Esophagus (tissue), 2 donors: ENCODE data around the gene CDKN3. TPM values are rescaled to one million over a fixed set of nuclear protein-coding genes. Genes with fewer than 3 reads are reported as not detected.

ENCODE experiments used
- H3K27ac ChIP-seq, 2 donors: one replicate each; pipeline ENCODE4 v1.5.1; 2013; ENCODE audit warnings: low read depth in 2 of 2, mild to moderate bottlenecking in 2 of 2, inconsistent platforms in 1 of 2, low read length in 1 of 2, moderate library complexity in 1 of 2
- H3K27me3 ChIP-seq, 2 donors: one replicate each; pipeline ENCODE4 v1.6.1; 2013; ENCODE audit warnings: low read length in 2 of 2, control low read depth in 1 of 2, mild to moderate bottlenecking in 1 of 2; ENCODE audit not compliant: insufficient read depth in 2 of 2, control insufficient read depth in 1 of 2
- H3K36me3 ChIP-seq, 2 donors: one replicate each; pipeline ENCODE4 v1.6.1; 2013; ENCODE audit warnings: low read length in 1 of 2; ENCODE audit not compliant: control insufficient read depth in 2 of 2, insufficient read depth in 2 of 2
- H3K4me1 ChIP-seq, 2 donors: one replicate each; pipeline ENCODE4 v1.6.1; 2013; ENCODE audit warnings: low read length in 1 of 2; ENCODE audit not compliant: control insufficient read depth in 2 of 2, insufficient read depth in 2 of 2
- H3K4me3 ChIP-seq, 2 donors: one replicate each; pipeline ENCODE4 v1.5.1; 2013; ENCODE audit warnings: low read length in 2 of 2, mild to moderate bottlenecking in 2 of 2, low read depth in 1 of 2, moderate library complexity in 1 of 2
- H3K9me3 ChIP-seq, 2 donors: one replicate each; pipeline ENCODE4 v1.6.1; 2013; ENCODE audit warnings: mild to moderate bottlenecking in 2 of 2, low read depth in 1 of 2, low read length in 1 of 2, moderate library complexity in 1 of 2; ENCODE audit not compliant: control insufficient read depth in 2 of 2, insufficient read depth in 1 of 2
- WGBS, 2 donors: extraction: QIAGEN DNeasy Blood & Tissue Kit; methylation state at CpG; one replicate each; pipeline ENCODE4 v1.1.7; 2013; 5-methylcytosine and 5-hydroxymethylcytosine counted together
- polyA plus RNA-seq, 2 donors: library from polyadenylated mRNA; stranded (reverse); fragments of 200-250 nt; gene quantifications; one replicate each; pipeline ENCODE4 v1.2.3, GENCODE V29; 2013
- donor health status: healthy with polysubstance abuse.
- donor health status: Bipolar disorder and iron deficiency.

Gene CDKN3
- polyA plus RNA-seq, 2 donors = 17.0 to 25.5 TPM

DNA sequence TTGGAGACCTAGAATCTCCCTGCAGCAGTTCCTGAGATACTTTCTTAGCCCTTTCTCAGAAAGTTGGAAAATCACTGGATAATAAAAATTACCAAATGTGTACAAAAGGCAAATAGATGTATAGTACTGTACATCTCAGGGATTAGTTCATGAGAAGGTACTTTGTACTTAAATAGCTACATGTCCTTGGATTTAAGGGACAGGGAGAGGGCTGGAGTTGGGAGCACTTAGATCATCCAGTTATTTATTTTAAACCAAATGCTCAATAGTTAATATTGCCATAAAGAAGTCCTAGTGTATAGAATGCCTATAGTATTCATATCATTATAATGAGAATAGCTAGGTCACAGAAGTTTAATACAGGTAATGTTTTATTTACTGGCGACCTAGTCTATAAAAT lies 13.4 kb downstream of the CDKN3 start:
- Histone ChIP-seq H3K27ac (no peak overlapping the region), H3K27me3 (no peaks in the 10 kb centered on the region)
- WGBS, 2 donors = 94 to 97% methylated on average over 1 of the region's 1 CpG

DNA sequence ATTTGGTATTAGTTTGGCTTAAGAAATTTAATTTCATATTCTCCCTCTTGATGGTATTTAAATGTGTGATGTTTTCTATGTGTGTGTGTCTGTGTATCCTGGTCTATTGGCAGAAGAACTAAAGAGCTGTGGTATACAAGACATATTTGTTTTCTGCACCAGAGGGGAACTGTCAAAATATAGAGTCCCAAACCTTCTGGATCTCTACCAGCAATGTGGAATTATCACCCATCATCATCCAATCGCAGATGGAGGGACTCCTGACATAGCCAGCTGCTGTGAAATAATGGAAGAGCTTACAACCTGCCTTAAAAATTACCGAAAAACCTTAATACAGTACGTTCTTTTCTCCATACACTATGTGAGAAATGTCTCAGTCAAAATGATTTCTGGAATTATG lies 14.6 kb downstream of the CDKN3 start:
- Histone ChIP-seq H3K27ac (no peak overlapping the region), H3K36me3 (no peaks in the 10 kb centered on the region), H3K27me3 (no peaks in the 10 kb centered on the region), H3K9me3 (no peaks in the 10 kb centered on the region), H3K4me3 (no peak overlapping the region), H3K4me1 (no peaks in the 10 kb centered on the region)
- WGBS, 2 donors = 95 to 96% methylated on average over 3 of the region's 3 CpGs

More for the DNA sequence above, 13.4 kb downstream of the CDKN3 start:
- H3K4me3 ChIP-seq = no peak overlapping the region
- H3K36me3 ChIP-seq = no peaks in the 10 kb centered on the region
- H3K4me1 ChIP-seq = no peaks in the 10 kb centered on the region
- no peaks in the 10 kb centered on the region for H3K9me3 ChIP-seq

DNA sequence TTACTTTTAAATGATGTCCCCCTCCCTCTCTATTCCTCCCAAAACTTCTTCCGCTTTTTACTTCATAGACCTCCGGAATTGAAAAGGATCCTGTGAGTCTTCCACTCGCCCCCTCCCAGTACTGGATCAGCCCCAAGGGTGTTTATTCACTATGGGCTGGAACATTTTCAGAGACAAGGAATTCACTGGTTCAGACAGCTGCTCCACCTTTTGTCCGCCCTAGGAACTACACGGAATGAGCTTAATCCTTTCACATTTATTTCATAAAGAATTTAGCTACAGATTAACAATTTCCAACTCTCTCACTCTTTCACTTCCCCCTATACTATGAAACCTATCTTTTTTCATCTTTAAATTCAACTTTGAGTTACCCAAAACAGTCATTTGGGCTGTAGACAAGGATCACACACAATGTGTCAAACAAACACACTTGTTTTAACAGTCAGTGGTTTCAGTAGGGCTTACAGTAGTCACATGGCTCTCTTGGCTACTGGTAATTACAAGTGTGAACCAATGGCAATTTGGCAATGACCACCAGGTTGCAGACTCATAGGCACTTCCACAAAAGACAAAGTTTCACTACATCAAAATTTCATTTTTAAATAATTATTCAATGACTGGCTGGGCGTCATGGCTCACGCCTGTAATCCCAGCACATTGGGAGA lies 23.8 kb downstream of the CDKN3 start:
- H3K4me1 ChIP-seq = no peaks in the 10 kb centered on the region
- no peaks in the 10 kb centered on the region for H3K9me3 ChIP-seq
- H3K4me3 ChIP-seq = no peak overlapping the region
- H3K27ac ChIP-seq = no peak overlapping the region
- whole genome bisulfite sequencing, 2 donors = 47 to 55% methylated on average over 7 of the region's 7 CpGs
- no peaks in the 10 kb centered on the region for H3K27me3 ChIP-seq
- no peaks in the 10 kb centered on the region for H3K36me3 ChIP-seq

DNA sequence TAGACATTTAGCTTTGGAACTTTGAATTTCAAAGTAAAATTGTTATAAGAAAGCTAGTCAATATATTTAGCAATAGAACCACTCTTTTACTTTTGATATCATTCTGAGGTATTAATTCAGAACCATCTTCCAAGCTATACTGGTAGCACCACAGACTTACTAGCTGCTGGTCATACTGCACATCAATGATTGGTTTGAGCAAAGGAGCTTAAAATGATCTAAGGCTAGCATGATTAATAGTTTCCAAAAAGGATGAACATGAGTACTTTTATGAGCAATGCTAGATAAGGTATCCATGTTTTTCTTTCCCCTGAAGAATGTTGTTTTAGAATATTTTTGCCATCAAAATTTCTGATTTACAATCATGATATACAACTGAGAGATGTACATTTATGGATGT lies 27.2 kb downstream of the CDKN3 start:
- Histone ChIP-seq H3K4me1 (no peaks in the 10 kb centered on the region), H3K27ac (no peak overlapping the region), H3K4me3 (no peak overlapping the region), H3K9me3 (no peaks in the 10 kb centered on the region), H3K27me3 (no peaks in the 10 kb centered on the region), H3K36me3 (peaks cover 0 to 3% of the 10 kb centered on the region in 2 donors)

DNA sequence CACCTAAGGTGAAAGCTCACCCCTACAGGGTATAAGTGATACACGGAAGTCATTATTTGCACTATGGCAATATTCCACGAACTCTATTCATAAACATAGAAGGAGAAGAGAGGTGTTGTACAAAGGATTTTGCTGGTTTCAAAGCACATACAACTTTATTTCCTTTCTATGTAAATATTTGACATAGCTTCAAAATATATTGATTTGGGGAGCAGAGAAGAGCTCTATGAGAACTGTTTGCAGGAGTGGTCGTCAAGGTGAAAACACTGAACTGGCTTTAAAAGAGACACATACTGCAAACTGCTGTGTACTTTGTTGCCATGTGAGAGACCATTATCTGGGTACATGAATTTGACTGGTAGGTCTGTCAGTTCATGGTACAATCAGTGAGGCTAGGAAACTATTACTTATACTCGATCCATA lies 27.7 kb downstream of the CDKN3 start:
- Histone ChIP-seq H3K36me3 (peaks cover 0 to 7% of the 10 kb centered on the region in 2 donors), H3K4me1 (no peaks in the 10 kb centered on the region), H3K4me3 (no peak overlapping the region), H3K9me3 (no peaks in the 10 kb centered on the region), H3K27ac (no peak overlapping the region), H3K27me3 (no peaks in the 10 kb centered on the region)
- 56 to 77% methylated on average over 4 of the region's 4 CpGs for WGBS, 2 donors

DNA sequence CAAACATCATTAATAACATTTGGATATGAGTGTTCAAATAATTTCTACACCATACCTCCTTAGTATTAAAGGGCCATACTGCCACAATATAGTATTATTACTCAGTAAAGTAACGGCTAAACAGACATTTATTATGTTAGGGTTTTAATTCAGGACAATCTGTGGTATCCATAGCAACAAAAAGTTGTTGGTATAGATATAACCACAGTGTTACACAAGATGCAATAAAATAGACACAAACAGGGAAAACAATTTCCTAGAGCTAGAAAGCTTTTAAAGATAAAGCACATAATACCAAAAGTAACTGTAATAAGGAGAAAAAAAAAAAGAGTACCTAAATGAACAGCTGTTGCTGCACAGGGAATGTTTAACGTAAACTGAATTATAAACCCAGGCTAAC lies 28.3 kb downstream of the CDKN3 start:
- 72 to 92% methylated on average over 2 of the region's 2 CpGs for WGBS, 2 donors
- peaks cover 0 to 12% of the 10 kb centered on the region in 2 donors for H3K36me3 ChIP-seq
- H3K4me3 ChIP-seq = no peak overlapping the region
- H3K27ac ChIP-seq = no peak overlapping the region
- H3K27me3 ChIP-seq = no peaks in the 10 kb centered on the region
- no peaks in the 10 kb centered on the region for H3K4me1 ChIP-seq
- no peaks in the 10 kb centered on the region for H3K9me3 ChIP-seq

DNA sequence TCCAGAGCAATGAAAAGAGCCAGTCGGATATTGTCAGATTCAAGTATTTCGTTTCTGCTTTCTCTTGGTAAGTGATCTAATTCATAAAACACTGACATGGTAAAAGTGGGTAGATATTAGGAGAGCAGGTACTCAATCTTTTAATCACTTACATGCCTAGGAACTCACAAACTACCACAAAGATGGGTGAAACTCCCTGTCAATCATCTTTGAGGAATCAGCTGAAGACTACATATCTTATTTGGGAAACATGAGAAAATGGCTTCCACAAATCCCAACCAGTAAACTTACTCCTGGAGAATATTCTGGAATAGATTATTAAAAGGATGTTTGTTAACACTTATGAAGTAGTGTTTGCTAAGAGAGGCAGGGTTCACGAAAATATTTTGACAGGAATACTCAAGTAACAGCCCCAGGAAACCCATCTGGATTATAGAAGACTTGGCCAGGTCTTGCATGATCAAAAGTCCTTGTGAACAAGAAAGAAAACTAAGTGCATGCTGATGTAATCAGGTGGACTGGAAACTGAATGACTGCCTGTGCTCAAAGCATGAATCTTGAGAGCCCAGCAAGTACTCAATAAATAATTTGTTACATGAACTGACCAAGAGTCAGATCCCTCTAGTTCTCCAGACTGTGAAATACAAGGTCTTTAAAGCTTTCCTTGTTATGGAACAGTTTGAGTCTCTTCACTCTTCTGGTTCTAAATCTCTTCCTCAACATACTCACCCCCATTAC lies 28.9 kb downstream of the CDKN3 start:
- no peaks in the 10 kb centered on the region for H3K4me1 ChIP-seq
- peaks cover 0 to 12% of the 10 kb centered on the region in 2 donors for H3K36me3 ChIP-seq
- no peak overlapping the region for H3K27ac ChIP-seq
- no peaks in the 10 kb centered on the region for H3K27me3 ChIP-seq
- H3K4me3 ChIP-seq = no peak overlapping the region
- WGBS, 2 donors = 84 to 90% methylated on average over 3 of the region's 3 CpGs
- no peaks in the 10 kb centered on the region for H3K9me3 ChIP-seq

DNA sequence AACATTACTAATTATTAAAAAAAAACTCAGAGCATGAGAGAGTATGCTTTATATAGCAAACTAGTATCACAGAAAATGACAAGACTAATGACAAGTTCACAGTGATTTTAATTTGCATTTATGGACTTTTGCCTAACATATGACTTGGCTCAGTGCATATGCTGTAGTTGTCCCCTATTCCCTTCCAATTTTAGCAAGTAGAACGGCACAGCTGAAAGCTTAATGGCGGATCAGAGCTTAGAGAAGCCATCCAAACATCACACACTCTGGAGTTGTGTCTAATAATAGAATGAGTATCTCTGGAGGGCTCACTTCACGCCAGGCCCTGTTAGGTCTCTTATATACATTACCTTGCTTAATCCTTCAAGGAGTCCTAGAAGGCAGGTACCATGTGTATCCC lies 31.1 kb downstream of the CDKN3 start:
- peaks cover 0 to 12% of the 10 kb centered on the region in 2 donors for H3K36me3 ChIP-seq

DNA sequence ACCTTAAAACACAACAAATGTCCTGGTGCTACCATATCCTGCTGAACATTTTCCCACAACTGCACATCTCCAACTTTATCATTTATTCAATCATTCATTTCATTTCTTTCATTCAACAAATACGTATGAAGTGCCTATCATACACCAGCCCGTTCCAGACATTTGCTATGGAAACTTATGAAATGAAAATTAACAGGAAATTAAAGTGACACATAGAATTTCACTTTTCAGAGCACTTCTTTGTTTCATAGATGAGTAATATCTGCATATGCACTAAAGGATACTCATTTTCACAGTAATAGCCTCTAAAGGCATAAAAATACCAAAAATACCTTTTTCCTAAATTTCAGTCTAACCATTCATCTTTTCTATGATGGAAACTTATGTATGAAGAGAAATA lies 31.7 kb downstream of the CDKN3 start:
- 85% methylated on average over 2 of the region's 2 CpGs for WGBS, 2 donors
- Histone ChIP-seq H3K4me1 (no peaks in the 10 kb centered on the region), H3K9me3 (no peaks in the 10 kb centered on the region), H3K27me3 (no peaks in the 10 kb centered on the region), H3K4me3 (no peak overlapping the region), H3K27ac (no peak overlapping the region), H3K36me3 (peaks cover 0 to 12% of the 10 kb centered on the region in 2 donors)

More for the DNA sequence above, 31.1 kb downstream of the CDKN3 start:
- no peaks in the 10 kb centered on the region for H3K27me3 ChIP-seq
- no peak overlapping the region for H3K4me3 ChIP-seq
- H3K4me1 ChIP-seq = no peaks in the 10 kb centered on the region
- no peaks in the 10 kb centered on the region for H3K9me3 ChIP-seq
- 73 to 75% methylated on average over 3 of the region's 3 CpGs for WGBS, 2 donors
- H3K27ac ChIP-seq = no peak overlapping the region

DNA sequence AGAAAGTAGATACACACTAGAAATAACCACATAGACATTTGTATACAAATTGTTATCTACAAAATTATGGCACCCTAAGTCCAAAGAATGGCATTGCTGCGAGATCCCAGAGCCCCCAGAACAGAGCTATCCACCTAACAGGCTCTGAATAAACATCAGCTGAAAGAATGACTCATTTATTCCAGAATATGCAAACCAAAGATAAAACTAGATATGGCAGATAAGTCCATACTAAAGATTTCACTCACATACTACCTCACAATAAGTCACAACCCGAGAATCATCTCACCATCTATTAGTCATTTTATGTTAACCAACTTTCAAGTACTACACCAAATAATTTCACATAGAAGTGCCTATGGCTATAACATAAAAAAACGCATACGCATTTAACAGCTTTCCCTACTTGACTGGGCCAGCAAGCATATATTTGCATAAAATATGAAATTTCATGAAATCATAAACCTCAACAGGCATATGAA lies 38.7 kb downstream of the CDKN3 start:
- no peaks in the 10 kb centered on the region for H3K9me3 ChIP-seq
- no peak overlapping the region for H3K27ac ChIP-seq
- no peaks in the 10 kb centered on the region for H3K27me3 ChIP-seq
- no peaks in the 10 kb centered on the region for H3K4me1 ChIP-seq
- H3K4me3 ChIP-seq = no peak overlapping the region
- H3K36me3 ChIP-seq = no peaks in the 10 kb centered on the region
- 73 to 78% methylated on average over 4 of the region's 4 CpGs for WGBS, 2 donors
